Activated T-cell treated with anti-CD3 and anti-CD28 coated beads, Interleukin-2, amount 50 U/mL, for 24 hours (primary cell): ENCODE data around the gene FIG4.
"Not testable (repeated sequence)": the region's sequence is repeated elsewhere in the genome, so short reads cannot be mapped to it uniquely, and the experiment has no call there.

Source experiments
- DNase-seq: peaks from one replicate; pipeline ENCODE4 v3.0.0-alpha.2; 2020
- H3K27ac Mint-ChIP-seq: 2 replicates; pipeline ENCODE4 v1.8.0; 2020; ENCODE audit warnings: mild to moderate bottlenecking, mixed read lengths
- H3K27me3 Mint-ChIP-seq: 2 replicates; pipeline ENCODE4 v1.8.0; 2020; ENCODE audit warnings: mixed read lengths
- H3K36me3 Mint-ChIP-seq: 2 replicates; pipeline ENCODE4 v1.8.0; 2020; ENCODE audit warnings: low read depth, mixed read lengths
- H3K4me1 Mint-ChIP-seq: 2 replicates; pipeline ENCODE4 v1.8.0; 2020; ENCODE audit warnings: low read depth, mixed read lengths
- H3K4me3 Mint-ChIP-seq: 2 replicates; pipeline ENCODE4 v1.8.0; 2020; ENCODE audit warnings: mild to moderate bottlenecking, moderate library complexity, mixed read lengths
- H3K9me3 Mint-ChIP-seq: 2 replicates; pipeline ENCODE4 v1.8.0; 2020; ENCODE audit warnings: mixed read lengths

Gene FIG4

GRCh38 chr6:109759098-109759955, 68.2 kb downstream of the FIG4 start:
- Mint-ChIP-seq H3K9me3 (peaks cover 8% of the 10 kb centered on the region), H3K27ac (no peak overlapping the region), H3K27me3 (no peaks in the 10 kb centered on the region), H3K36me3 (peaks cover 59% of the 10 kb centered on the region), H3K4me3 (no peak overlapping the region), H3K4me1 (peaks cover 14% of the 10 kb centered on the region)
- DNase-seq: no peak

GRCh38 chr6:109760208-109760607, 69.1 kb downstream of the FIG4 start:
- H3K27ac Mint-ChIP-seq: no peak overlapping the region
- H3K9me3 Mint-ChIP-seq: peaks cover 8% of the 10 kb centered on the region
- no peak overlapping the region for H3K4me3 Mint-ChIP-seq
- H3K27me3 Mint-ChIP-seq: no peaks in the 10 kb centered on the region
- peaks cover 62% of the 10 kb centered on the region for H3K36me3 Mint-ChIP-seq
- DNase-seq: no peak
- peaks cover 14% of the 10 kb centered on the region for H3K4me1 Mint-ChIP-seq

- H3K36me3 Mint-ChIP-seq: peaks cover 58% of the 10 kb centered on the region
- H3K4me3 Mint-ChIP-seq: no peak overlapping the region
- no peak for DNase-seq
- no peak overlapping the region for H3K27ac Mint-ChIP-seq
- H3K27me3 Mint-ChIP-seq: no peaks in the 10 kb centered on the region
- peaks cover 8% of the 10 kb centered on the region for H3K9me3 Mint-ChIP-seq
- peaks cover 14% of the 10 kb centered on the region for H3K4me1 Mint-ChIP-seq
Measured at GRCh38 chr6:109762166-109762565, 71.1 kb downstream of the FIG4 start.

DNA sequence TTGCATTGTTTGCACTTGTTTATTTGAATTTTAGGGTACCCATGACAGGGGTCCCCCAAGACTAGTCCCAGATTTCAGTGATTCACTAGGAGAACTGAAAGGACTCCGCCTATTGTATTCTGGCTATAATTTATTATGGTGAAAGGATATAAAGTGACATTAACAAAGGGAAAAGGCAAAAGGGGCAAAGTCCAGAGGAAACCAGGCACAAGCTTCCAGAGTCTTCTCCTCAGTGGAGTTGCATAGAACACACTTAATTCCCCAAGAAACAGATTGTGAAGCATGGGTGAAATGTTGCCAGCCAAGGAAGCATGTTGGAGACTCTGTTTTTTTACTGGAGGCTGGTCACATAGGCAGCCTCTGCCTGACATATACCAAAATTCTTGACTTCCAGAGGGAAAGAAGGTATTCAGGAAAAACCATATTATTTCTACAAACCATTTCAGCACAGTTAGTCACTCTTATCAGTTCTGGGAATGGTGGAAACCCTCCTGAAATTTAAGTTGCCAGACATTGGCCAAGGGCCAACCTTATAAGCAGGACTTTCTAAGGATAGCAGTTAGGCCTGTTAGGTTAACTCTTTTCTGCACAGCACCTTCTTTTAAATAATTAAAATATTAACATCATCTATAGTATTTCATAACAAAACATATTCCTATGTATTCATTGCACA, 71.8 kb downstream of the FIG4 start:
- H3K36me3 Mint-ChIP-seq: peaks cover 58% of the 10 kb centered on the region
- peaks cover 8% of the 10 kb centered on the region for H3K9me3 Mint-ChIP-seq
- DNase-seq: no peak
- H3K27ac Mint-ChIP-seq: no peak overlapping the region
- no peak overlapping the region for H3K4me3 Mint-ChIP-seq
- H3K27me3 Mint-ChIP-seq: no peaks in the 10 kb centered on the region
- peaks cover 14% of the 10 kb centered on the region for H3K4me1 Mint-ChIP-seq

DNA sequence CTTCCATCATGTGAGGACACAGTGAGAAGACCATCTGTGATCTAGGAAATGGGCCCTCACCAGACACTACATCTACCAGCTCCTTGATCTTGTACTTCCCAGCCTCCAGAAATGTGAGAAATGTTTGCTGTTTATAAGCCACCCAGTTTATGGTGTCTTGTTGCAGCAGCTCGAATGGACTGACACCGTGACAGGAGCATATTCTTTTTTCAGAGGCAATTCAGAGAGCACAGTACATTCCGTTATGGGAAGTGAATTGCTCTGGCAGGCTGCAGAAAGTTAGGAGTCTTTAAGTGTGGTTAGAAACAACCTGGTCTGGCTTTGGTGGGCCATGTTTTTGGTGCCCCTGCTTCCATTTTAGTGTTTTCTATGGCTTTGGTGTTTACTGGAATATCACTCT, 75.1 kb downstream of the FIG4 start:
- no peak overlapping the region for H3K27ac Mint-ChIP-seq
- no peaks in the 10 kb centered on the region for H3K27me3 Mint-ChIP-seq
- peaks cover 50% of the 10 kb centered on the region for H3K36me3 Mint-ChIP-seq

GRCh38 chr6:109767961-109768360, 76.9 kb downstream of the FIG4 start:
- H3K4me1 Mint-ChIP-seq: peaks cover 5% of the 10 kb centered on the region
- peaks cover 51% of the 10 kb centered on the region for H3K36me3 Mint-ChIP-seq
- no peaks in the 10 kb centered on the region for H3K27me3 Mint-ChIP-seq
- DNase-seq: no peak
- no peaks in the 10 kb centered on the region for H3K9me3 Mint-ChIP-seq
- no peak overlapping the region for H3K4me3 Mint-ChIP-seq
- H3K27ac Mint-ChIP-seq: no peak overlapping the region

More for the DNA sequence above, 75.1 kb downstream of the FIG4 start:
- DNase-seq: no peak
- H3K4me3 Mint-ChIP-seq: no peak overlapping the region
- H3K4me1 Mint-ChIP-seq: no peaks in the 10 kb centered on the region
- no peaks in the 10 kb centered on the region for H3K9me3 Mint-ChIP-seq

DNA sequence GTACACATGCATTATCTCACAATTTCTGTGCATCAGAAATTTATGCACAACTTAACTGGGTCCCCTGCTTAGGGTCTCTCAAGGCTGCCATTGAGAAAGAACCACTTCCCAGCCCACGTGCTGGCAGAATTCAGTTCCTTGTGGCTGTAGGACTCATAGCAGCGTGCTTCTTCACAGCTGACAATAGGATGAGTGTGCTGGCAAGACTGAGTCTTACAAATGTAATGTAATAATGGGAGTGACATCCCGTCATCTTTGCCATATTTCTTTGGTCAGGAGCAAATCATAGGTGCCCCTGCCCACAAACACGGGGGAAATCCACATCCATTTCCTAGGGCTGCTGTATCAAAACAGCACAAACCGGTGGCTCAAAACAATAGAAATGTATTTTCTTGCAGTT, 77.4 kb downstream of the FIG4 start:
- H3K9me3 Mint-ChIP-seq: no peaks in the 10 kb centered on the region
- no peak overlapping the region for H3K4me3 Mint-ChIP-seq
- peaks cover 51% of the 10 kb centered on the region for H3K36me3 Mint-ChIP-seq
- H3K27ac Mint-ChIP-seq: no peak overlapping the region
- H3K27me3 Mint-ChIP-seq: no peaks in the 10 kb centered on the region
- H3K4me1 Mint-ChIP-seq: peaks cover 5% of the 10 kb centered on the region
- DNase-seq: no peak

- peaks cover 49% of the 10 kb centered on the region for H3K36me3 Mint-ChIP-seq
- H3K4me3 Mint-ChIP-seq: no peak overlapping the region
Measured at GRCh38 chr6:109769213-109769612, 78.1 kb downstream of the FIG4 start.

DNA sequence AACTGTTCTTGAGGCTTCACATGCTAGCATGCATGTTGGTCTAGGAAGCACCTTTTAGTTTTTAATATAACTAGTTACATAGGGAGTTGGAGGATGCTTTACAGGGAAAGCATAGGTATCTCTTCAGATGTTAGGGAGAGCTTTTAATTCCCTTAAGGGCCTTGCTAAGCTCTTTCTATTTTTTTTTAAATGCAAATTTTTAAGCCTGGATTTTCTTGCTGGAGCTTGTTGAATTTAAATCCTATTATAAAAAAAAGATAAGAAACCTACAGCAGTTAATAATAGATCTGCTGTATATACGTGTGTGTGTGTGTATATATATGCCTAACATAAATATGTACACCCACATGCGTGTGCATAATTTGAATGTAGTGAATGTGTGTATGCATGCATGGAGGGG, 79.0 kb downstream of the FIG4 start:
- H3K36me3 Mint-ChIP-seq: peaks cover 42% of the 10 kb centered on the region
- no peak overlapping the region for H3K27ac Mint-ChIP-seq
- no peaks in the 10 kb centered on the region for H3K27me3 Mint-ChIP-seq

More at GRCh38 chr6:109769213-109769612, 78.1 kb downstream of the FIG4 start:
- no peak overlapping the region for H3K27ac Mint-ChIP-seq
- DNase-seq: no peak
- no peaks in the 10 kb centered on the region for H3K9me3 Mint-ChIP-seq
- H3K4me1 Mint-ChIP-seq: peaks cover 5% of the 10 kb centered on the region
- no peaks in the 10 kb centered on the region for H3K27me3 Mint-ChIP-seq

GRCh38 chr6:109770779-109771178, 79.7 kb downstream of the FIG4 start:
- no peak for DNase-seq
- H3K9me3 Mint-ChIP-seq: no peaks in the 10 kb centered on the region
- no peaks in the 10 kb centered on the region for H3K27me3 Mint-ChIP-seq
- peaks cover 39% of the 10 kb centered on the region for H3K36me3 Mint-ChIP-seq
- H3K27ac Mint-ChIP-seq: no peak overlapping the region
- no peak overlapping the region for H3K4me3 Mint-ChIP-seq
- peaks cover 5% of the 10 kb centered on the region for H3K4me1 Mint-ChIP-seq

More for the DNA sequence above, 79.0 kb downstream of the FIG4 start:
- Mint-ChIP-seq H3K4me3 (no peak overlapping the region), H3K9me3 (no peaks in the 10 kb centered on the region), H3K4me1 (peaks cover 5% of the 10 kb centered on the region)
- DNase-seq: no peak

DNA sequence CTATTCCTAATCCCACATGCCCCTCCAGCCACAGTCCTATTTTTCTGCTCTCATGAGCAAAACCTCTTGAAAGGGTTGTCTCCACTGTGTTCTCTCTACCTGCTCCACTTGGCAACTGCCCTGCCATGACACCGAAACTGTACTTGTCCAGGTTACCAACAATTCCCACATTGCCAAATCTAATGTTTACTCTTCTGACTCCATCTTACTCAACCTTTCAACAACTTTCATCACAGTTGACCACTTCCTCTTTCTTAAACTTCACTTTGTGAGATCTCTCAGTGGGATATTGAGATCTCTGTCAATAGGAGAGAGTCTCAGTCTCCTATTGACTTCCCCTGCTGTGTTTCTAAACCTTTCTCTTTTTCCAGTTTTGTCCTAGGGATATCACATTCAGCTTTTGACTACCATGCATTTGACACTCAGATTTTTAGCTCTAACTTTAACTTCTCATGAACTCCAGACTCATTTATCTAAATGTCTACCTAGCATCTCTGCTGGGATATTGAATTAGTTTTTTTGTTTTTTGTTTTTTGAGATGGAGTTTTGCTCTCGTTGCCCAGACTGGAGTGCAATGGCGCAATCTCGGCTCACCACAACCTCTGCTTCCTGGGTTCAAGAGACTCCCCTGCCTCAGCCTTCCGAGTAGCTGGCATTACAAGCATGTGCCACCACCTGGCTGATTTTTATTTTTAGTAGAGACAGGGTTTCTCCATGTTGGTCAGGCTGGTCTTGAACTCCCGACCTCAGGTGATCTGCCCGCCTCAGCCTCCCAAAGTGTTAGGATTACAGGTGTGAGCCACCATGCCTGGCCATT, 81.1 kb downstream of the FIG4 start:
- not testable (repeated sequence) for H3K4me1 Mint-ChIP-seq, DNase-seq, H3K27ac Mint-ChIP-seq, H3K9me3 Mint-ChIP-seq, H3K4me3 Mint-ChIP-seq, H3K27me3 Mint-ChIP-seq
- peaks cover 29% of the 10 kb centered on the region for H3K36me3 Mint-ChIP-seq

DNA sequence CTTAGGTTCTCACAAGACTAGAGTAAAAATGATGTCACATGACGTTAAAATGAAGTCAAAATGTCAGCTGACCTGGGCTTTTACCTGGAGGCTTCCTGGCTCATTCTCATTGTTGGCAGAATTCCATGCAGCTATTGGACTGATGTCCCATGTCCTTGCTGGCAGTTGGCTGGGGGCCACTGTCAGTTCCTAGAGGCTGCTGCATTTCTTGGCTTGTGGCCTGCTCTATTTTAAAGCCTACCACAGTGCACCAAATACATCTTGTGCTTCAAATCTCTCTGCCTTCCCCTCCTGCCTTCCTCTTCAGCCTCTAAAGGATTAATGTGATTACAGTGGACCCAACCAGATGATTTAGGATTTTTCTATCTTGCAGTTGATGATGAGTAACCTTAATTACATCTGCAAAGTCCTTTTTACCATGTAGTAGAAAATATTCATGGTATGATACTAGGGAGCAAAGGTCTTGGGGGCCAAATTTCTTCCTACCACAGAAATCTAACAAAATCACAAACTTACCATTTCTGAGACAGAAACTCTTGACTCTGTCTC, 81.9 kb downstream of the FIG4 start:
- Mint-ChIP-seq H3K4me1 (peaks cover 5% of the 10 kb centered on the region), H3K36me3 (peaks cover 29% of the 10 kb centered on the region), H3K9me3 (no peaks in the 10 kb centered on the region), H3K27ac (no peak overlapping the region), H3K27me3 (no peaks in the 10 kb centered on the region), H3K4me3 (no peak overlapping the region)
- no peak for DNase-seq

DNA sequence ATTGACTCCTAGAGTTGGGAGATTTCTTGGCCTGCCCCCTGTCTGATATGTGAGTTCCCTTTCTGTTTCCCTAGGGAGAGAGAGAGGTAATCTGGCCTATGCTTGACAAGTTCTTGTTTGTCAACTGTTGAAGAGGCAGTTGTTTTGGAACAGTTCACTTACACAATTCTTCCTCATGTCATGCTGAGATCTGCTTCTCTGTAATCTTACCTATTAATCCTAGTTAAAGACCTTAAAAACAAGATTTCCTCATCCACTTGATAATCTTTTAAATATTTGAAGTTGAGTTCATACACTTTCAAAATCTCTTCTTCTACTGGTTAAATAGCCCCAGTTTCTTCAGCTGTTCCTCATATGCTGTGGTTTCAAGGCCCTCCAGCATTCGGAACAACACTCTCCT, 89.9 kb downstream of the FIG4 start:
- no peaks in the 10 kb centered on the region for H3K9me3 Mint-ChIP-seq
- H3K27ac Mint-ChIP-seq: no peak overlapping the region
- no peaks in the 10 kb centered on the region for H3K27me3 Mint-ChIP-seq
- H3K4me1 Mint-ChIP-seq: no peaks in the 10 kb centered on the region
- no peak for DNase-seq
- no peak overlapping the region for H3K4me3 Mint-ChIP-seq
- H3K36me3 Mint-ChIP-seq: peaks cover 14% of the 10 kb centered on the region

DNA sequence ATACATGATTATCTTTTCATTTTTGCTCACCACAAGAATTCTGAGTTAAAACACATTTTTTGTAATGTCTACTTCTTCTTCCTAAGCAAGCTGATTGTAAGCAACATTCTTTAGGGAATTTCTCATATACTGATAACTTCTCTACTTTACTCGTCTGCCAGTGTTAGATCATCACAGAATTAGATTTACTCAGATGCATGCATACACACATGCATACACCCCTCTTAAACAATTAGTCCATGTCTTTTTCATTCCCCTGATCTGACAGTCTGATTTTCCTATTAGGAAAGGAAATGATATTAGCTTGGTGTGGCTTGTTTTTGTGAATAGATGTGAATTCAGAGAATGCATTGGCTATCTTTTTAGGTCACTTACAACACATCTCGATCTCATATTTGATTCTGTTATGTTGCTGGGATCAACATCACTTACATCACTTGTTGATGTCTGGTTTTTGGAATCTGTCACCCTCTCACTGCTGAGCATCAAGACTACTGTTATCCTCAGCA, 91.4 kb downstream of the FIG4 start:
- Mint-ChIP-seq H3K36me3 (peaks cover 19% of the 10 kb centered on the region), H3K27me3 (no peaks in the 10 kb centered on the region), H3K4me3 (no peak overlapping the region), H3K27ac (no peak overlapping the region), H3K4me1 (peaks cover 1% of the 10 kb centered on the region), H3K9me3 (no peaks in the 10 kb centered on the region)
- no peak for DNase-seq
